D721Med (cell line): Measurements from ENCODE around the gene UVRAG.

Experiments used
- DNase-seq: peaks from one replicate; pipeline ENCODE4 v3.0.0; 2011; ENCODE audit warnings: low spot score; ENCODE audit not compliant: insufficient read length
- FAIRE-seq: peaks from 2 replicates; lab custom pipeline; 2011; peaks lifted over from hg19 to GRCh38; lab: Jason Lieb, UNC
- CTCF ChIP-seq: IDR thresholded peaks from 2 replicates; pipeline ENCODE4 v1.5.1; 2012; ENCODE audit warnings: mild to moderate bottlenecking, control low read depth; ENCODE audit not compliant: insufficient read depth; ENCODE audit errors: missing control alignments

UVRAG gene

GRCh38 chr11:76090174-76090573, 275.2 kb downstream of the UVRAG start:
- FAIRE-seq (no peak), DNase-seq (no peak)
- TF ChIP-seq CTCF = no peak

- no peak for FAIRE-seq
- no peak for TF ChIP-seq CTCF
These were observed 275.8 kb downstream of the UVRAG start for GRCh38 chr11:76090821-76091220.

GRCh38 chr11:76094740-76095139, 279.7 kb downstream of the UVRAG start:
- DNase-seq (no peak), FAIRE-seq (no peak)
- TF ChIP-seq CTCF = no peak

More at GRCh38 chr11:76090821-76091220, 275.8 kb downstream of the UVRAG start:
- DNase-seq = no peak

GRCh38 chr11:76095891-76096290, 280.9 kb downstream of the UVRAG start:
- no peak for TF ChIP-seq CTCF
- DNase-seq = no peak
- no peak for FAIRE-seq

- no peak for FAIRE-seq
- TF ChIP-seq CTCF = no peak
- no peak for DNase-seq
These were observed 281.5 kb downstream of the UVRAG start for GRCh38 chr11:76096552-76096951.

GRCh38 chr11:76102802-76103201, 287.8 kb downstream of the UVRAG start:
- DNase-seq = no peak

More at GRCh38 chr11:76102802-76103201, 287.8 kb downstream of the UVRAG start:
- no peak for TF ChIP-seq CTCF
- FAIRE-seq = no peak
